Choroid plexus epithelial cell (primary cell): Measurements from ENCODE around the gene MNAT1.

ENCODE experiments used
- DNase-seq: peaks from one replicate; pipeline ENCODE4 v3.0.0-alpha.2; 2010; ENCODE audit warnings: low read depth
- H3K4me3 ChIP-seq: 2 replicates; pipeline ENCODE4 v1.5.1; 2011; ENCODE audit warnings: low read depth, mild to moderate bottlenecking, control low read depth, low read length, moderate library complexity
- TF ChIP-seq, protein P1 (sequence below): conservative IDR thresholded peaks from 2 replicates; pipeline ENCODE4 v1.5.1; 2011; ENCODE audit warnings: low read depth, mild to moderate bottlenecking, control low read depth, inconsistent platforms, low read length, moderate library complexity

Gene MNAT1

GRCh38 chr14:60861545-60862140, 127.1 kb downstream of the MNAT1 start:
- peak; percentile 13 for DNase-seq
- TF ChIP-seq, protein P1, sequence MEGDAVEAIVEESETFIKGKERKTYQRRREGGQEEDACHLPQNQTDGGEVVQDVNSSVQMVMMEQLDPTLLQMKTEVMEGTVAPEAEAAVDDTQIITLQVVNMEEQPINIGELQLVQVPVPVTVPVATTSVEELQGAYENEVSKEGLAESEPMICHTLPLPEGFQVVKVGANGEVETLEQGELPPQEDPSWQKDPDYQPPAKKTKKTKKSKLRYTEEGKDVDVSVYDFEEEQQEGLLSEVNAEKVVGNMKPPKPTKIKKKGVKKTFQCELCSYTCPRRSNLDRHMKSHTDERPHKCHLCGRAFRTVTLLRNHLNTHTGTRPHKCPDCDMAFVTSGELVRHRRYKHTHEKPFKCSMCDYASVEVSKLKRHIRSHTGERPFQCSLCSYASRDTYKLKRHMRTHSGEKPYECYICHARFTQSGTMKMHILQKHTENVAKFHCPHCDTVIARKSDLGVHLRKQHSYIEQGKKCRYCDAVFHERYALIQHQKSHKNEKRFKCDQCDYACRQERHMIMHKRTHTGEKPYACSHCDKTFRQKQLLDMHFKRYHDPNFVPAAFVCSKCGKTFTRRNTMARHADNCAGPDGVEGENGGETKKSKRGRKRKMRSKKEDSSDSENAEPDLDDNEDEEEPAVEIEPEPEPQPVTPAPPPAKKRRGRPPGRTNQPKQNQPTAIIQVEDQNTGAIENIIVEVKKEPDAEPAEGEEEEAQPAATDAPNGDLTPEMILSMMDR: no peak
- no peak overlapping the region for H3K4me3 ChIP-seq

DNA sequence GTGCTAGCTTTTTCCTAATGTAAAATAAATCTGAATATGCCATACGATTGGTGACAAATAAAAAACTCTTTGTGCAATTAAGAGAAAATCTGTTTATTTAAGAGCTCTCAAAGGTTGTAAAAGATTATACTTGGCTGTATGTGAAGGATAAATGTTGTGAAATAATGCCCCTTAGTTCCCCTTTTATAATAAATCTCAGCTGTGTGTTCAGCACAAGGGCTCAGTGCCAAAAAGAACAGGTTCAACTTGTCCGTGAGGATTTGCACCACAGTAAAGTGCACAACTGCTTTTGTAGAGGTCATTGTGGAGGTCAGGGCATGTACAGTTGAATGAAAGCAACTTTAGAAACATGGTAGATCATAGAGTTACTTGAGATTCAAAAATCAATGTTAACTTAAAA, 127.7 kb downstream of the MNAT1 start:
- no peak overlapping the region for H3K4me3 ChIP-seq
- TF ChIP-seq, protein P1: no peak
- peak; percentile 69 for DNase-seq

DNA sequence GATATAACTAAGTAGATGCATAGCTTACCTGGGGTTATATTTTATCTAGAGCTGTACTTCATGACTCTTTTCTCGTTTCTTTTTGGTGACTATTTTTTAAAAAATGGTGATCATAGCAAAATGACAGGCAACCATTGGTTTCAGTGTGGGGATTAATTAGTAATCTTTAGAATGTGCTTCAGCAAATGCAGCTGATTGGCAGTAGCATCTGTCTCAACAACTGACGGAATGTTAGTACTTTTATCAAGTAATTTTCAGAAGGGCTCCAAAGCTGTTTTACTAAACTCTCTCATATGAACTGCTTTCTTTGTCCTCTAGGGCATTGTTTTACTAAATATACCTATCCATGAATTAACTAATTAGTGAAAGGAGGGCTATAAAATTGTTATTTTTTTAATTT, 128.7 kb downstream of the MNAT1 start:
- DNase-seq: no peak
- TF ChIP-seq, protein P1: no peak
- no peak overlapping the region for H3K4me3 ChIP-seq

GRCh38 chr14:60865378-60866127, 131.0 kb downstream of the MNAT1 start:
- no peak overlapping the region for H3K4me3 ChIP-seq
- TF ChIP-seq, protein P1: no peak
- peak; percentile 56 for DNase-seq

GRCh38 chr14:60867503-60868172, 133.1 kb downstream of the MNAT1 start:
- TF ChIP-seq, protein P1: no peak
- no peak for DNase-seq
- H3K4me3 ChIP-seq: no peak overlapping the region

GRCh38 chr14:60878121-60878520, 143.6 kb downstream of the MNAT1 start:
- DNase-seq: no peak
- H3K4me3 ChIP-seq: no peak overlapping the region
- TF ChIP-seq, protein P1: no peak
